Kasumi-1 (cell line): Measurements from ENCODE around the gene EMC10.
"Not testable (repeated sequence)": the region's sequence is repeated elsewhere in the genome, so short reads cannot be mapped to it uniquely, and the experiment has no call there.

Source experiments
- DNase-seq, 2 experiments: peaks; one replicate each; lab custom pipeline; 2025; lab: John Stamatoyannopoulos, UW

EMC10 gene

DNA sequence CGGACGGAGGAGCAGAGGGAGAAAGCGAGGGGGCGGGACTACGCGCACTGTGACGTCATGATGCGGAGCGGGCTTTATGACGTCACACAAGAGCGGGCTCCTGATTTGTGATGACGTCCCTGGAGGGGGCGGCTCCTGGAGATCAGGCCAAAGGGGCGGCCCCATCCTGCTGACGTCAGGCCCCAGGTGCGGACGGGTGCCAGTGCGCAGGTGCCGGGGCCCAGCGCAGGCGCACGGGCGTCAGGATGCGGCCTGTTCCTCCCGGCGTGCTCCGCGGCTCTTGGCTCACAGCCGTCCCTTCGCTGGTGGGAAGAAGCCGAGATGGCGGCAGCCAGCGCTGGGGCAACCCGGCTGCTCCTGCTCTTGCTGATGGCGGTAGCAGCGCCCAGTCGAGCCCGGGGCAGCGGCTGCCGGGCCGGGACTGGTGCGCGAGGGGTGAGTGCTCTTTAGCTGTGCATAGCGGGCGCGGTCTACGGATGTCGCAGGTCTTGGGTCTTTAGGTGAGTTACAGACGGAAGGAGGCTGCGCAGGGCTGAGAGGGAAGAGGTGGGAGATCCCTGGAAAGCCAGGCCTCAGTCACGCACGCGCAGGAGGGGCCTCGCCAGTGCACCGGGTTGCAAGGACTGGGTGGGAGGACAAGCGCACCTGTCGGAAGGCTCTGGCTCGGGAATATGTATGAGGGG, at the start of gene EMC10, which contains the start of gene GARIN5A:
EMC10 (plus strand) TSS at position 284 of the 683 bp plus-strand sequence; CDS start at position 322, 38 bp downstream.
GARIN5A (minus strand) TSS at position 625 of the 683 bp plus-strand sequence; CDS start at position 165, 460 bp downstream.
- peak; percentile 46 to 51 for DNase-seq

DNA sequence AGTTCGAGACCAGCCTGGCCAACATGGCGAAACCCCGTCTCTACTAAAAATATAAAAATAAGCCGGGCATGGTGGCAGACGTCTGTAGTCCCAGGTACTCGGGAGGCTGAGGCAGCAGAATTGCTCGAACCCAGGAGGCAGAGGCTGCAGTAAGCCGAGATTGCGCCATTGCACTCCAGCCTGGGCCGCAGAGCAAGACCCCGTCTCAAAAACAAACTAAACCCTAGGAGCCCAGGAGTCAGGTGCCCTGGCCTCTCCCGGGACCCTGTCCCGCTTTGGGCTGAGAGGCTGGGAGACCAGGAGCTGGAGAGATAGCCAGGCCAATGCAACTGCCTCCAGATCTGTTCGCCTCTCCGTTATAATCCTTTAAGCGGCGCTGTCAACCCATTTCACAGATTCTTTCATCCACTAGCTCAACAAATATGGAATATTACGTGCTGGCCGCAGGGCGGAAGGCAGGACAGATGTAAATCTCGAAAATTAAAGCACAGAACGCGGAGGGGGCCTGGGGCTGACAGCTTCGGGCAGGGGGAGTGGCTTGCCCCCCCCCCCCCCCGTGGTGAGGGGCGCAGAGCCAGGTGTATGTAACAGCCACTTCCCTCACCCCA, 48.9 kb upstream of the EMC10 start:
- no peak for DNase-seq

DNA sequence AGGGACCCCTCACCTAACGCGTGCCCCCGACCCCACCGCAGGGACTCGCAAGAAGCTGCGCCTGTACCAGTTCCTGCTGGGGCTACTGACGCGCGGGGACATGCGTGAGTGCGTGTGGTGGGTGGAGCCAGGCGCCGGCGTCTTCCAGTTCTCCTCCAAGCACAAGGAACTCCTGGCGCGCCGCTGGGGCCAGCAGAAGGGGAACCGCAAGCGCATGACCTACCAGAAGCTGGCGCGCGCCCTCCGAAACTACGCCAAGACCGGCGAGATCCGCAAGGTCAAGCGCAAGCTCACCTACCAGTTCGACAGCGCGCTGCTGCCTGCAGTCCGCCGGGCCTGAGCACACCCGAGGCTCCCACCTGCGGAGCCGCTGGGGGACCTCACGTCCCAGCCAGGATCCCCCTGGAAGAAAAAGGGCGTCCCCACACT, 48.3 kb upstream of the EMC10 start:
- DNase-seq, result peak; percentile 31 to 61

DNA sequence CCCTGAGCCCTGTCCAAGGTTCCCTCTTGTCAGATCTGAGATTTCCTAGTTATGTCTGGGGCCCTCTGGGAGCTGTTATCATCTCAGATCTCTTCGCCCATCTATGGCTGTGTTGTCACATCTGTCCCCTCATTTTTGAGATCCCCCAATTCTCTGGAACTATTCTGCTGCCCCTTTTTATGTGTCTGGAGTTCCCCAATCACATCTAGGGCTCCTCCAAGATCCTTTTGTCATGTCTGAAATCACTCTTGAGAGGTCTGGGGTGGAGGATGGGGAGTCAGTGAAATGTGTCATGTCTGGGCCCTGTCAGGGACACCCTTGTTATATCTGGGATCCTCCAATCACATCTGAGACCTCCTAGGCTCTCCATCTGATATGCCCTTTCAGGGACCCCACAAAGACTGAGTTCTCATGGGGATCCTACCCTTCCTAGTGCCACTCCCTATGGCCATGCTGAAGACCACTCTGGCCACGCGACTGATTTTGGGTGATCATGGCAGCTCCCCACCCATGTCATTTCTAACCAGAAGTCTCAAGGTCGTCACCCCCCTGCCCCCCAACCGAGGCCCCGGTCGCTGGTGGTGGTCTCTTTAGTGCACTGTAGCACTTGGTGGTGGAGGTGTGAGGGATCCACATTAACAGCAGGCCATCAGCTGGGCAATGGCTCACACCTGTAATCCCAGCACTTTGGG, 47.4 kb upstream of the EMC10 start:
- no peak for DNase-seq

DNA sequence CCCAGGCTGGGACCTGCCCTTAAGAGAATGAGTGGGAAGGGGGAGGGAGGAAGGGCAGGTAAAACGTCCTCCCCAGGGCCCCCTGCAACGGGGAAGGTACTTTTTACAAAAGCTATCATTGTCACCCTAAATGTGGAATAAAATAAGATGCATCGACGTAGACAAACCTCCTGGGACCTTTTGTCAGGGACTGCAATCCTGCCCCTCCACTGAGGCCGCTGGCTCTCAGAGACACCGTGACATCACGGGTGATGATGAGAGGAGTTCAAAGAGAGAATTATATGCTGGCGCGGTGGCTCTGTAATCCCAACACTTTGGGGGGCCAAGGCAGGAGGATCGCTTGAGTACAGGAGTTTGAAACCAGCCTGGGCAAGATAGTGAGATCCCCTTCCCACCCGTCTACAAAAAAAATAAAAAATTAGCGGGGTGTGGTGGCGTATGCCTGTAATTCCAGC, 45.4 kb upstream of the EMC10 start:
- DNase-seq, result no peak

DNA sequence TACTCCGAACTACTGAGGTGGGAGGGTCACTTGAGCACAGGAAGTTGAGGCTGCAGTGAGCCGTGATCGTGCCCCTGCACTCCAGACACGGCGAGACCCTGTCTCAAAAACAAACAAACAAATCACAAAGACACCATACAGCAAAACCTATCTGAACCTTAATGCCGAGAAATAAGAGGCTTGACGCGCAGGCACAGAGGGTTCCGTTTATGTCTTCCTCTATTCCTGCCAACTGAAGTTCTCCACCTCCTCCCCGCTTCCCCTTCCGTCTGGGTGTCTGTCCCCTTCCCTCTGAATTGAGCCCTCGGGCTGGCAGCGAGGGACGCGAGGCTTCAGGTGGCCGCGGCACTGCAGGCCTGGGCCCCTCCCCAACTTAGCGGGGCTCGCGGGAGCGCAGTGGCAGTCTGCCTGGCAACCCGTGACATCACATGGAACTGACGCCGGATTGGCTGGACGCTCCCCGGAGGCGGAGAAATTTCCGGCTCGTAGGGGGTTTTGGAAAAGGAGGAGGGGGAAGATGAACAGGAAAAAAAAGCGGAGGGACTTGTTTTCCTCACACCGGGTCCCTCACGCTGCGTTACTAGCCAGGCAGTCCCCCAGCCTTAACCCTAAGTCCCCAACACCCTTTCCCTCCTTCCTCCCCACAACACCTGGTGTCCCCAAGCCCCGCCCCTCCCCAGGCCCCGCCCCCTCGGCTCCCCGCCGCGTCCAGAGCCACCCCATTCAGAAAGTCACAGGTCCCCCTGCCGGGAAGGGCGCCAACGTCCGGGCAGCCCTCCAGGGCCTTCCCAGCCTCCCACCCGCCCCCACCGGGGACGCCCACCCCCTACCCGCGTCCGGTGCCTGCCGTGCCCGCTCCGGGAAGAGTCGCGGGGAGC, 44.7 kb upstream of the EMC10 start:
- DNase-seq, result peak; percentile 59 to 83

DNA sequence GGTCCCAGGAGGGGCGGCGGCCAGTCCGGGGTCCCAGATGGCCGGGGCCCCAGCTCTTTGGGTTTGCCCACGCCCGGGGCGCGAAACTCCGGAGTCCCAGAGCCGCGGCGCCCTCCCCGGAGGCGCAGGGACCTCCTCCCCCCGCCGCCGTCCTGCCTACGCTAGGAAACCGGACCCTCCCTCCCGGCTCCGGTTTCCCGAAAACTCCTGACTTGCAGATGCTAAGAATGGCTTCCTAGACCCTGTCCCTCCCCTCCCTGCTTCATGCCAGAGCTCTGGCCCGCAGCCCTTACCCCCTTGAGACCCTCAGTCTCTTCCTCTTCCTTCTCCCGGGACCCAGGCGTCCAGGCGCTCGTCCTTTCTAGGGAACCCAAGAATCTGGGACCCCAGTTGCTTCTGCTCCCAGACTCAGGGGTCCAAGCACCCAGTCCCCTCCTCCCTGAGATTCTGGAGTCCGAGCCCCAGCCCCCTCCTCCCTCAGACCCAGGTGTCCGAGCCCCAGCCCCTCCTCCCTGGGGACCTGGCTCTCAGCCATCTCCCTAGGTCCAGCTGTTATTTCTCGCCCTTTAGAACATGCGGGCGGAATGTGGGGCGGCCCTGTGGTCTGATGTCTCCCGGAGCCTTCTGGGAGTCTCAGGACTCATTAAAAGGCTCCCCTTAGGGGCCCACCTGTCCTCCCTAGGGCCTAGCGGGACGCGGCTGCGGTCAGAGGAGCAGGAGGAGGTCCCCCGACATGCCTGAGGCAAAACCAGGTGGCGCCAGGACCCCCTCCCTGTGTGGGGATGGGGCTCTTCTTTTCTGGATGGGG, 43.9 kb upstream of the EMC10 start, which contains the start of gene MYBPC2:
MYBPC2 (plus strand) TSS at position 672 of the 808 bp plus-strand sequence; CDS start at position 734, 62 bp downstream.
- DNase-seq, result no peak

DNA sequence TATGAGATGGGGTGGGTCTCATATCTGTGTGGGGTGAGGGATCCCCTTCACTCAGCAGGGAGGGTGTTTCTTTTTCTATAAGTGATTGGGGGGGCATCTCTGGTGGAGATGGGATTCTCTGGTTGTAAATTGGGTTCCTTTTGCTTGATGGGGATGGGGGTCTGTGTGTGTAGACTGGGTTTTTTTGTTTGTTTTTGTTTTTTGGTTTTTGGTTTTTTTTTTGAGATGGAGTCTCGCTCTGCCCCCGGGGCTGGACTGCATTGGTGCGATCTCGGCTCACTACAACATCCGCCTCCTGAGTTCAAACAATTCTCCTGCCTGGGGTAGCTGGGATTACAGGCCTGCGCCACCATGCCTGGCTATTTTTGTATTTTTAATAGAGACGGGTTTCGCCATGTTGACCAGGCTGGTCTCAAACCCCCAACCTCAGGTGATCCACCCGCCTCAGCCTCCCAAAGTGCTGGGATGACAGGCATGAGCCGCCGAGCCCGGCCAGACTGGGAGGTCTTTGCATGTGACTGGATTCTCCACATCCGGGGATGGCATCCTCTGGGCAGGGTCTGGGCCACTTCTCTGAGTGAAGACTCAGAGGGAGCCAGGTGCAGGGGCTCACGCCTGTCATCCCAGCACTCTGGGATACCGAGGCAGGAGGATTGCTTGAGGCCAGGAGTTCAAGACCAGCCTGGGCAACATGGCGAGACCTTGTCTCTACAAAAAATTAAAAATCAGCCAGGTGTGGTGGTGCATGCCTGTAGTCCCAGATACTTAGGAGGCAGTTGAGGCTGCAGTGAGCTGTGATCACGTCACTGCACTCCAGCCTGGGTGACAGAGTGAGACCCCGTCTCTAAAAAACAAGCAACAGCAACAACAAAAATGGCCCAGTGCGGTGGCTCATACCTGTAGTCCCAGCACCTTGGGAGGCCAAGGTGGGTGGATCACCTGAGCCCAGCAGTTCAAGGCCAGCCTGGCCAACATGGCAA, 42.8 kb upstream of the EMC10 start:
- no peak for DNase-seq

DNA sequence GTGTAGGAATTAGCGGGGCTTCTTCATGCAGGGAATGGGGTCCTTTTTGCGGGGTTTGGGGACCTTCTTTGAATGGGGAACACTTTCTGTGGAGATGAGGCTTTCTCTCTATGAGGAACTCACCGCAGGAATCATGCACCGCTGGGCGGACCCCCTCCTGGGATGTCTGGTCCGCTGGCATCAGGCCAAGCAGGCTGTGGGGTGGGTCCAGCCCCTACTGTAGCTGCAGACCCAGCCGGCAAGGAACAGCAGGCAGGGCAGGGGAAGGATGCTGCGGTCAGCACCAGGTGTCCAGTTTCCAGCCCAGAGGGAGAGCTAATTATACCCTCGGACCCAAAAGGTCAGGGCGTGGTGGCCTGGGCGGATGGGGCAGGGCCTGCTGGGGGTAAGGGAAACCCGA, 41.8 kb upstream of the EMC10 start:
- no peak for DNase-seq

DNA sequence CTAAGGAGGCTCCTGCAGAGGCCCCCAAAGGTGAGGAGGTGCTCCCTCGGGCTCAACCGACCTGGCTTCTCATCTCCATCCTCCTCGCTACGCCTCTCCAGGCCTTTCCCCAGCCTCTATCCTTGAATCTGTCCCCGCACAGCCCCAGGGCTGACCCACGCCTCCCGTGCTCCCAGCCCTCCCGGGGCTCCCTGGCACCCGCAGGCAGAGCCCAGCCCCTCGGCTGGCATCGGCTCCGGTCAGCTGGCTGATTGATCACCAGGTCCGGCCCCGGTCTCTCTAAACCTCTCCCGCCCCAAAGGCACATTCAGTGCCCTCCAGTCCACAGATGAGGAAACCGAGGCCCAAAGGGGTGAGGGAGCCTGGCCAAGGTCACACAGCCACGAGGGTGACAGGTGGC, 41.1 kb upstream of the EMC10 start:
- DNase-seq, result no peak

DNA sequence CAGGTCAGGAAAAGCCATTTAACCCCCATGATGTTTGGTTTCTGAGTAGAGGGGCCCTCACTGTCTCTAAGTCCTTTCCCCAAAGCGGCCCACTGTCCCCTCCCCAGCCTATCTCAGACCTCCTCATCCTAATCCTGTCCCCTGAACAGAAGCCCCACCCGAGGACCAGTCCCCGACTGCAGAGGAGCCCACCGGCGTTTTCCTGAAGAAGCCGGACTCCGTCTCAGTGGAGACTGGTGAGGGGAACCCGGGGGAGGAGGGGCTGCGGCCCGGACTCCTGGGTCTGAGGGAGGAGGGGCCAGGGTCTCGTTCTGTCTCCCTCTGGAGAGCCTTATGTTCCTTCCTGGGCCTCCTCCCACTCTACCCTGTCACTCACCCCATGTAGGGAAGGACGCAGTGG, 40.7 kb upstream of the EMC10 start:
- no peak for DNase-seq

DNA sequence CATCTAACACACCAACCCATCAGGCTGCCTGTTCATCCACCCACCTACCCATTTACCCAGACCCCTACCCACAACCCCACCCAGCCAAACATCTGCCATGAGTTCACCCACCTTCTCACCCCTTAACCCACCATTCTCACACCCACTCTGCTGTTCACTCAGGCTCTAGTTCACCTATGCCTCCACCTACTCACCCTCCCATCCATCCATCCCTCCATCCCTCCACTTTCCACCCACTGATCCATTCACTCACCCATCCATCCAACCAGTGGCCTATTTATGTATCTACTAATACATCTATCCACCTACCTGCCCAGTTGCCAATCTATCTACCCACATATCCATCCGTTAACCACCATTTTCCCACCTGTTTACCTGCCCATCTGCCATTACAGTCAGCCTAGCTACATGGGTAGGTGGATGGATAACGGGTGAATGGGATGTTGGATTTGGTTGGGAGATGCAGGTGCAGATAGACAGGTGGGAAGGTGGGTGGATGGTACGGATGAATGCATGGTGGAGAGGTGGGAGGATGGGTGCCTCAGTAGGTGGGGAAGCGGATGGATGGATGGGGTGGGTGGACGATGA, 38.4 kb upstream of the EMC10 start:
- DNase-seq, result no peak

DNA sequence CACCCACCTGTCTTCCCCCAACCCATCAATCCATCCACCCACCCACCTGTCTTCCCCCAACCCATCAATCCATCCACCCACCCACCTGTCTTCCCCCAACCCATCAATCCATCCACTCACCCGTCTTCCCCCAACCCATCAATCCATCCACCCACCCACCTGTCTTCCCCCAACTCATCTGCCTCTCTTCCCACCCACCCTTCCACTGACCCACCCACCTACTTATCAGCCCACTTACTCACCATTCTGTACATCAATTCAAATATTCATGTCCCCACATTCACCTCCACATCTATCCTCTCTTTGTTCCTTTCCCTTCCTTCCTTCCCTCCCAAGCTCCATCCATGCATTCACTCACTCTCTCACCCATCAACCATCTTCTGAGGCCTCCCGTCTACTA, 37.2 kb upstream of the EMC10 start:
- not testable (repeated sequence) for DNase-seq

DNA sequence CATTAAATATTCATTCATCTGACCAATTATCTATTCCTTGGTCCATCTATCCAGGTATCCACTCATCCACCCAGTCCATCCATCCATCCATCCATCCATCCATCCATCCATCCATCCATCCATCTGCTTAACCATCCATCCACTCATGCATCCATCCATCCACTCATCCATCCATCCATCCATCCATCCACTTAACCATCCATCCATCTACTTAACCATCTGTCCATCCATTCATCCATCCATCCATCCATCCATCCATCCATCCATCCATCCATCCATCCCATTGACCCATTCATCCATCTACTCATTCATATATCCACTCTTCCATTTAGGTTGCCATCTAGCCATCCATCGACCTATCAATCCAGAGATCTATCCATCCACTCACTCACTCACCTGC, 32.2 kb upstream of the EMC10 start:
- DNase-seq, result no peak

DNA sequence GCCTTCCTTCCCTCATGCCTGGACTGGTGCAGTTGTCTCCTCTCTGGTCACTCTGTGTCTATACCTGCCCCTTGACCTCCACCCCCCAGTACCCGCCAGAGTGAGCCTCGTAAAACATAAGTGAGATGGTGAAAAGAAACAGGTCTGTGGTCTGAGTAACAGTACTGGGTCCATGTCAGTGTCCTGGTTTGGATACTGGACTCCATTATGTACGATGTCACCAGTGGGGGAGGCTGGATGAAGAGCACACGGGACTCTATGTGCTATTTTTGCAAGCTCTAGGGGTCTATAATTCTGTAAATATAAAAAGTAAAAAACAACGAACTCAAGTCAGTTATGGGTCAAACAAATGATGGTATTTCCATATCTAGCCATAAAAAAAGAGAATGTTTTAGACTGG, 29.3 kb upstream of the EMC10 start:
- no peak for DNase-seq

DNA sequence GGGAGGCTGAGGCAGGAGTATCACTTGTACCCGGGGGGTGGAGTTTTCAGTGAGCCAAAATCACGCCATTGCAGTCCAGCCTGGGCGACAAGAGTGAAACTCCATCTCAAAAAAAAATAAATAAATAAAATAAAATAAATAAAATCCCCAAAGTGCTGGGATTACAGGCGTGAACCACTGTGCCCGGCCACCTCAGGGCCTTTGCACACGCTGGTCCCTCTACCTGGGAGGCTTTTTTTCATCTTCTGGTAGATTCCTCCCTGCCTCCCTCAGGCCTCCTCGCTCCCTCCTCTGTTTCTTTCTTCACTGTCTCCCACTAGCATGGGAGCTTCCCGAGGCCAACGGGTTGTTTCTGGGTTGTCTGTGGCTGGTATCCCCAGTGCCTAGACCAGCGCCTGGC, 28.6 kb upstream of the EMC10 start:
- DNase-seq, result no peak

DNA sequence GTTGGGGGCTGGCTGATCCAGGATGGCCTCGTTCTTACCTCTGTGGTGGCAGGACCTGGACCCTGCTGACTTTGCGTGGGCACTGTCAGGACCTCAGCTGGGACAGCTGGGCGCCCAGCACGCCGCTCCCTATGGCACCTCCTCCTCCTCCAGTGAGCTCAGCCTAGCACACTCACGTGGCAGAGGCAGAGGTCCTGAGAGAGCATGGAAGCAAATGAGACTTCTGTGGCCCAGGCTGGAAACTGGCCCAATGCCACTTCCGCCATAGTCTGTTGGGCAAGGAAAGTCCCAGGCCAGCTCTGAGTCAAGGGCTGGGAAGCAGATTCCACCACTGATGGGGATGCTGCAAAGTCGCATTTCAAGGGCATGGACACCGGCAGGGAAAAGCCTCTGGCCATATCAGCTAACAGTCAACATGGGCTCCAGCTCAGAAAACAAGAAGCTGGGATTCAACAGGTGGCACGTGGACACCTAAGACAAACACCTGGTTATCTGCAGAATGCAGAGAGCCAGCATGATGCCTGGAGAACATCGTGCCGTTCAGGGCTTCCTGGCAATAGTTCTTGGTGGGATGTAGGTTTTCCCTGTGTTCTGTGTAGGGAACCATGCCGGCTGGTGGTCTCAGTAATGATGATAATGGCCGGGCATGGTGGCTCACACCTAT, 26.9 kb upstream of the EMC10 start:
- no peak for DNase-seq

DNA sequence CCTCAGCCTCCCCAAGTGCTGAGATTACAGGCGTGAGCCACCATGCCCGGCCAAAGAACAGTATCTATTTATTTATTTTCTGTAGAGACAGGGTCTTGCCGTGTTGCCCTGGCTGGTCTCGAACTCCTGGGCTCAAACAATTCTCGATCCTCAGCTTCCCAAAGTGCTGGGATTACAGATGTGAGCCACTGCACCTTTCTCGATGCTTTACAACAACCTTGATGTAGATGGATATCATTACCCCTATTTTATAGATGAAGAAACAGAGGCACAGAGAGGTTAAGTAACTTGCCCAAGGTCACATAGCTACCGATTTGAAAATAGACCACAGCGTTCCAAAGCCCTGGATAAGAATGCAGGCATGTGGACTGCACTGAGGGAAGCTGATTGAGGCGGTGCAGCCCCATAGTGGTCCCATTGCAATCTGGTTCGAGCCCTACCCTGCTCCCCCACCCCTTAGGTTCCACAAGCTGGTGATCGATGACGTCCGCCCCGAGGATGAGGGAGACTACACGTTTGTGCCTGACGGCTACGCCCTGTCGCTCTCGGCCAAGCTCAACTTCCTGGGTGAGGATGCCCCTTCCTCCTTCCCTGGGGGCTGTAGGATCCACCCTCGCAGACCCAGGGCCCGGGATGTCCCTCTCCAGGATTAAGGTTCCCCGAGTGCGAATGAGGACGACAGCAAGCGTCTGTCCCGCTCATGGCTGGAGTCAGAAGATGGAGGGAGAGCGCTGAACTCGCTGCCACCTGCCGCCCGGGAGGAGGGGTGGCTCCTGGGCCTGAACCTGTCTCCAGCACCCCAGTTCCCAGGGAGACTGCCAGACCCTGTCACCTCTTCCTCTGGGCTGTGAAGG, 25.7 kb upstream of the EMC10 start:
- DNase-seq, result no peak
